ENCODE data around the gene KDM2B. TPM values are rescaled to one million over a fixed set of nuclear protein-coding genes. Genes with fewer than 3 reads are reported as not detected.

The KDM2B gene
- total RNA-seq, 1 donor from 2014 or later, result 14.1 TPM

DNA sequence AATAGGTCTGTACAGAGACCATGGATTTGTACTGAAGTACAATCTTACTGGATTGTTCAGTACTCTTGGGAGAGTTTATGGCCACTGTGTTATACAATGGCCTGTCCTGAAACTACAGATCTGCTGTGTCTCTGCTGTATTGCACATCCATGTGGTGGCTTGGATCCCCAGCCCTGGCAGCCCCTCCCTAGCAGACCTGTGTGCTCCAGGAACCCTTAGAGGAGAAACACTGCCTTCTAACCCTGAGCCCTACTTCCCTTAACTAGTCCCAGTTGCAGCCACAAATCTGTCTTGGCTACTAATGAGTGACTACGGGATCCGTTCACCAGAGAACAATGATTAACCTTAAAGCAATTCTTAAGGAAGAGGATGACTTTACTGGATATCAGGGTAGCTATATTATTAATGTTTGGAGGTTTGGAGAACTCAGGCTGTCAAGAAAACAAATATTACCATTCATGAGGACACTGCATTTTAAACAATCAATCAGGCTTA, 153.2 kb downstream of the KDM2B start:
- DNase-seq (no peak), ATAC-seq (no peak)
- intact Hi-C loops (cut with micrococcal nuclease), result no loop called here

DNA sequence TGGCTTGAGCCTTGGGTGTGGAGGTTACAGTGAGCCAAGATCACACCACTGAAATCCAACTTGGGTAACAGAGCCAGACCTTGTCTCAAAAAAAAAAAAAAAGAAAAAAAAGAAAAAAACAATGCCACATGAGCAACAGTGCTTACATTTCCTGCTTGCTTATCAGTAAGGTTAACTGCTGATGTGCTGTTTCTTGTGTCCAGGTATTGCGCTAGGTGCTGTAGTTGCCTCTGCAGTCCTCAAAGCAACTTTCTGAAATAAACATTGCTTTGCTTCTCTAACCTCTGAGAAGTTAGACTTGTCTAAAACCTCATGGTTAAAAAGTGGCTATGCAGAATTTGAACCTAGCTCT, 156.2 kb downstream of the KDM2B start:
- intact Hi-C loops (cut with micrococcal nuclease), result no loop called here
- ATAC-seq (no peak), DNase-seq (no peak)

DNA sequence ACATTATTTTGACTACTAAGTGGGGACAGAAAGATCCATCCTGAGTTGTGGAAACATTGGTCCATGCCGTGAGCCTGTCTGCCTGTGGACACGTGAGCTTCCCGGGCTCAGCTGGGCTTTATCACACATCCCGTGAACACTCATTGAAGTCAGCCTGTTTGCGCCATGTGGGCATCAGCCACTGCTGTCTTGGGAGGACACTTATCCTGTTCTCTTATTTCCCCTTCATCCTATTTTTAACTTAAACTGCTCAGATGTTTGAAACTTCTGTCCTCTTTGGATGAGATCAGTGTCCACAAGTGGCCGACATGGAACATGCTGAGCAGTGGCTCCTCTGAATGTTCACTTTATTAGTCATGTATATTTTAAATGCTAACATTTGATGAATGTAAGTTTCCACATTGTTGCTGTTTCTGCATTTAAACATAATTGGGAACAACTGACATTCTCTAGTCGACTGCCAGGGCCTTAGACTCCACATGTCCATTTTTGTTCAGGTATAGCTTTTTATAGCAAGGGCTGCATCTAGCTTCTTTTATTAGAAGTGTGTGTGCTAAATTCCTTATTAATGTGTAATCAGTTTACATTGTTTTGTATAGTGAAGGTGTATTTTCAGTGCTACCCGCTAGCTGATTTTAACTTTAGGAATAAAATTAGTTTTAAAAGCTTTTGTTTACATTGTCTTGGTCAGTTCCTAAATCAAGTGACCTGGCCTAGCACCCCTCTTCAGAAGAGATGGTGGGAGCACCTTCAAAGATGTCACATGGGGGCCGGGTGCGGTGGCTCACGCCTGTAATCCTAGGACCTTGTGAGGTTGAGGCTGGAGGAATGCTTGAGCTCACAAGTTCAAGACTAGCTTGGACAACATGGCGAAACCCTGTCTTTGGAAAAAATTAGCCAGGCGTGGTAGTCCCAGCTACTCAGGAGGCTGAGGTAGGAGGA, 156.9 kb downstream of the KDM2B start:
- ATAC-seq (peak; percentile 94), DNase-seq (peak; percentile 67)
- intact Hi-C loops (cut with micrococcal nuclease), result no loop called here

DNA sequence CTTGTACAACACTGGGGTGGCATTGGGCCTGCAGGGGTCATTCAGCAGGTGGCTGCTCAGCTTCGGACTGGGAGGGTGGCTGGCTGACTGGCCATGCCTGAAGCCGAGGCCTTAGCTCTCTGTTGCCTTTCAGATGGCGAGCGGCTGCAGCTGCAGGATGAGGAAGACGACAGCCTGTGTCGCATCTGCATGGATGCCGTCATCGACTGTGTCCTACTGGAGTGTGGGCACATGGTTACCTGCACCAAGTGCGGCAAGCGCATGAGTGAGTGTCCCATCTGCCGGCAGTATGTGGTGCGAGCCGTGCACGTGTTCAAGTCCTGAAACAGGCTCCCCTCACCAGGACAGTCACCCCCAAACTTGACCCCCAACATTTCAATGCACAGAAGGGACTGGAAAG, 157.6 kb downstream of the KDM2B start:
- intact Hi-C loops (cut with micrococcal nuclease), result no loop called here
- no peak for DNase-seq
- peak; percentile 32 for ATAC-seq

DNA sequence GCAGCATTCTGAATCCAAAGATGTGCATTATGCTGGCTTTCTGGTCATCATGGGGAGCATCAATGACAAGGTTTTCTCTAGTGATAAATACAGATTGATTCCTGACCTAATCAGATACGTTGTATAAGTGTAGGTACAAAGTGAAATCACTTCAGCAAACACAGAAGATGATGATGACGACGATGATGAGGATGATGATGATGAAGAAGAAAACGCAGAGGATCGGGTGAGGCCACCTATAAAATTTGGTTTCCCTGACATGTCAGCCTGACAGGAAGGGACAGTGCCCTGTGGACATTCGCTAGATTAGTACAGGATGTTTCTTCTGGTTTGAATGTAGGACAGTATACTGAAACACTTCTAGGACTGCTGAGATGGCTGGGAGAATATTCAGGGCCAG, 160.7 kb downstream of the KDM2B start:
- ATAC-seq, result no peak
- DNase-seq, result no peak
- intact Hi-C loops (cut with micrococcal nuclease), result no loop called here

DNA sequence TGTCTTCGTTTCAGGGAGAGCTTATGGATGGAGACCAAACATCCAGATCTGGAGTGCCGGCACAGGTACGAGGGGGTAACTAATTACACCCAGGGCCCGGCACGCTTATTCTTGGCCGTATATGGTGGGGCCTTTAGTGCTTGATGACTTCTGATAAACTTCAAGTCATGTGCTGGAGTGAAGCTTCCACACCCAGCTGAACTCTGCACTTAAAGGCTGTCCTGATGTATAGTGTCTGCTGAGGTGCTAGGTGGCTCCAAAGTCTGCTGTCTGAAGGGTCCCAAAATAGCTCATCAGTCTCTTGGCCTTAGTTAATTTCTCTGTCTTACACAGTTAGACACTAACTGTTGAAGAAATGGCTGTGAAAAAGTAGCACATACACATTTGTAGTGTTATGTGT, 163.0 kb downstream of the KDM2B start:
- peak; percentile 56 for ATAC-seq
- intact Hi-C loops (cut with micrococcal nuclease), result no loop called here

GRCh38 chr12:121413917-121414316, 166.9 kb downstream of the KDM2B start:
- intact Hi-C loops (cut with micrococcal nuclease), result no loop called here

More for the DNA sequence above, 163.0 kb downstream of the KDM2B start:
- no peak for DNase-seq

GRCh38 chr12:121405211-121405610, 175.6 kb downstream of the KDM2B start:
- ATAC-seq (no peak), DNase-seq (no peak)
- intact Hi-C loops (cut with micrococcal nuclease), result loop anchor here (10.0 kb wide), 1 partner anchor 60 kb away; no protein-coding TSS in a partner anchor

More at GRCh38 chr12:121413917-121414316, 166.9 kb downstream of the KDM2B start:
- no peak for DNase-seq
- ATAC-seq, result no peak

DNA sequence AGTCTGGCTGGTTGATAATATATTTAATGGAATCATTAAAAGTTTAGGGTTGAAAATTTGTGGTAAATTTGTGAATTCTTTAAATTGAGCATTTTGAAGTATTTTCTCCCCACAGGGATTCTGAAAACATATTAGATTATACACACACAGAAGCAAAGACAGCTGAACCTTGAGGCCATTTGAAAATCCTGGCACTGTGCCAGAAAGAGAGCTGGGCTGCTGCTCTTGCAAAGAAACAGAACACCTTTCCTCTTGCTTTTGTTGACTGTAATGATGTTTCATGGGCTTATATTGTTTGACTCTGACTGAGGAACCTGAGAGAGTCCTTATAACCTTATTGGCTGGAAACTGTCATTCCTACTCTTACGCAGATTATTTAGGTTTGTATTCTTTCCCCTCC, 176.1 kb downstream of the KDM2B start:
- ATAC-seq, result no peak
- no peak for DNase-seq
- intact Hi-C loops (cut with micrococcal nuclease), result loop anchor here (10.0 kb wide), 1 partner anchor 60 kb away; no protein-coding TSS in a partner anchor

- ATAC-seq (no peak), DNase-seq (no peak)
- intact Hi-C loops (cut with micrococcal nuclease), result loop anchor here (10.0 kb wide), 1 partner anchor 59 kb away; no protein-coding TSS in a partner anchor
These were observed 177.1 kb downstream of the KDM2B start for GRCh38 chr12:121403721-121404120.

- ATAC-seq, result peak; percentile 66
- peak; percentile 68 for DNase-seq
- intact Hi-C loops (cut with micrococcal nuclease), result loop anchor here (10.0 kb wide), 1 partner anchor 56 kb away; no protein-coding TSS in a partner anchor
These were observed 180.3 kb downstream of the KDM2B start for GRCh38 chr12:121400332-121401139.

GRCh38 chr12:121399391-121400331, 181.2 kb downstream of the KDM2B start, which contains the start of gene RNF34:
RNF34 (plus strand) TSS chr12:121400118; CDS start chr12:121400213, 95 bp downstream.
- peak; percentile 100 for DNase-seq
- intact Hi-C loops (cut with micrococcal nuclease), result loop anchor here (10.0 kb wide), 1 partner anchor 55 kb away; no protein-coding TSS in a partner anchor
- ATAC-seq, result peak; percentile 99

GRCh38 chr12:121398355-121398754, 182.5 kb downstream of the KDM2B start:
- DNase-seq (no peak), ATAC-seq (no peak)
- intact Hi-C loops (cut with micrococcal nuclease), result no loop called here

GRCh38 chr12:121397521-121397920, 183.3 kb downstream of the KDM2B start:
- DNase-seq, result no peak
- intact Hi-C loops (cut with micrococcal nuclease), result no loop called here
- ATAC-seq, result no peak

GRCh38 chr12:121392325-121392716, 188.5 kb downstream of the KDM2B start:
- intact Hi-C loops (cut with micrococcal nuclease), result no loop called here
- no peak for DNase-seq
- no peak for ATAC-seq

GRCh38 chr12:121391619-121392324, 189.1 kb downstream of the KDM2B start:
- DNase-seq (no peak), ATAC-seq (peak; percentile 31)
- intact Hi-C loops (cut with micrococcal nuclease), result no loop called here

GRCh38 chr12:121390856-121391255, 190.0 kb downstream of the KDM2B start:
- ATAC-seq, result no peak
- intact Hi-C loops (cut with micrococcal nuclease), result no loop called here
- no peak for DNase-seq

DNA sequence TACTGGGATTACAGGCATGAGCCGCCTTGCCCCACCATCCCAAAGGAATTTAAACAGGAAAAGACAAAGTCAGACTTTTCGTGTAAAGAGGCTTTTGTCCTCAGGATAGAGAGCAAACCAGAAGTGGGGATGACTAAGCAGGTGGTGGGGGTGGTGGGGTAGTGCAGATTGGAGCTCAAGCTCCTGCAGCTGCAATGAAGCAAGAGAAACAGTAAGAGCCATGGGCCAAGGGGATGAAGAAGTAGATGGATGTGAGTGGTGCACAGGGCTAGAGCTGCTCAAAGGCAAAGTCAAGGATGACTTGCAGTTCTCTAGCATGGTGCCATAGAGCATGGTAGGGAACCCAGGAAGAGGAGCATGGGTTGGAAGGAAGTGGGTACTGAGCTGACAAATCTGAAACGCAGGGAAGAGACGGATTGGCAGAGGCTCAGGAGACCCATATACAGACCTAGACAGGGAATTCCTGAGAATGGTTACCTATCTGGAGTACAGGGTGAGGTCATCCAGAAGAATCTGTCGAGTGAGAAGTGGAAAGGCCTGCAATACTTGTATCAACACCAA, 192.3 kb downstream of the KDM2B start:
- intact Hi-C loops (cut with micrococcal nuclease), result no loop called here
- DNase-seq, result no peak
- no peak for ATAC-seq

All from left ventricle myocardium superior (tissue), 1 donor.